Left renal pelvis (tissue), 4 donors: ENCODE data around the gene LGR6. TPM values are rescaled to one million over a fixed set of nuclear protein-coding genes. Genes with fewer than 3 reads are reported as not detected.
"Not testable (repeated sequence)": the region's sequence is repeated elsewhere in the genome, so short reads cannot be mapped to it uniquely, and the experiment has no call there.

Source experiments
- DNase-seq, 4 donors: peaks; one replicate each; pipeline ENCODE4 v3.0.0-alpha.2; 2013; ENCODE audit warnings: low read depth in 4 of 4, low spot score in 3 of 4
- polyA plus RNA-seq, 4 donors: library from polyadenylated mRNA; unstranded; fragments of 120-200 nt; gene quantifications; one replicate each; pipeline ENCODE4 v1.2.1, GENCODE V29; 2013; ENCODE audit not compliant: insufficient read length in 4 of 4

The LGR6 gene
- polyA plus RNA-seq, 4 donors = 0.76 to 1.4 (median 0.82) TPM

DNA sequence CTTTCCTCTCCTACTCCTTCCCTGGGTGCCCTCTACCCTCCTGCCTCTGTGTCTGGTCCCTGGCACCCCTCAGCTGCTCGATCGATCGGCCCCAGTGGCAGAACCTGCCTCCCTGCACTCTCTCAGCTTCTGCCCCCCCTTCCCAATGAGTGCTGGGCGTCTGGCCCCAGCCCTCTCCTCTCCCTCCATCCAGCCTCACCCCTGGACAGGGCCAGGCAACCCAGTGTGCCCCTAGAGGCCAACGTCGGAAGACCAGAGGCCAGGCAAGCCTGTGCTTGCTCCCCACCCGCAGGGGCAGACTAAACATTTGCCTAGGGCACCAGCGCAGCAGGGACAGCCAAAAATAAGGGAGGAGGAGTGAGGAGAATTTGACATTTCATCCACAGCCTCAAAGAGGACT is 43.5 kb downstream of the LGR6 start:
- DNase-seq = no peak

GRCh38 chr1:202238914-202239313 is 45.3 kb downstream of the LGR6 start:
- no peak for DNase-seq

DNA sequence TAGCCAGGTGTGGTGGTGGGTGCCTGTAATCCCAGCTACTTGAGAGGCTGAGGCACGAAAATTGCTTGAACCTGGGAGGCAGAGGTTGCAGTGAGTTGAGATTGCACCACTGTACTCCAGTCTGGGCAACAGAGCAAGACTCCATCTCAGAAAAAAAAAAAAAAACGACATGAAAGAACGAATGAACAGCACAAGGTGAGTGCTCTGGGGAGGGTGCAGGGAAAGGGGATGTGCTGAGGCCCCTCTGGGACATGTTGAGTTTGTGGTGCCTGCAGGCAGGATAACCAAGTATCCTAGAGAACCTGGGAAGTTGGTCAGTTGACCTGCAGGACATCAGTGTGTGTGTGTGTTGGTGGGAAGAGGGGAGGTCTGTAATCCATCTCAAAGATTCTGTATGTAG is 46.6 kb downstream of the LGR6 start:
- not testable (repeated sequence) for DNase-seq

DNA sequence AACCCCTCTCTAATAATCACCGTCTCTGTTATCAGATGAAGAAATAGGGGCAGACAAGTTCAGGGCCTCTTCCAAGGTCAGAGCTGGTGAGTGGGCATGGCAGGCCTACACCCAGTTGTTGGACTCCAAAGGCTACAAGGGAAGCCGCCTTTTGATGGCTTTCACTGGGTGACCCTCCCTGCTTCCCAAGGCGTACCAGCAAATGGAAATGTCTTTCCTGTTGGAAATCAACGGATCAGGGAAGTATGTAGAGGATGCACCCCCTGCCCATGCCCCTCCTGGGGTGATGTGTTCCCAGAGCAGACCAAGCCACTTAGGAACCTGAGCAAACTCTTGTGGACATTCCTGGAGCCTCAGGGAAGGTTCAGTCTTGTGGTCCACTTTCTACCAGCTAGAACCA is 47.4 kb downstream of the LGR6 start:
- DNase-seq = no peak

GRCh38 chr1:202241376-202242079 is 47.9 kb downstream of the LGR6 start:
- DNase-seq = no peak

DNA sequence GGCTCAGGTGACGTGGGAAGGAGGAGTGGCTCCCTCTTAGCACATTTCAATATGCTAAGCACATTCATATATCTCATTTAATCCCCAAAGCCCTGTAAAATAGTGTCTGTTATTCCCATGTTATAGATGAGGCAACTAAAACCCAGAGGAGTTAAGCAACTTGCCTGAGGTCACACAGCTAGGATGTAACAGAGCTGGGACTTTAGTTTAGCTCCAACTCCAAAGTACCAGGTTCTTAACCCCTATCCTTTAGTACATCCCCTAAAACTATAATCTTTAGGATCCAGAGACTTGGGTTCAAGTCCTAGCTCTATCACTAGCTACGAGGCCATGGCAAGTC is 48.5 kb downstream of the LGR6 start:
- DNase-seq = no peak

- no peak for DNase-seq
These were observed 49.4 kb downstream of the LGR6 start for GRCh38 chr1:202243006-202243405.

DNA sequence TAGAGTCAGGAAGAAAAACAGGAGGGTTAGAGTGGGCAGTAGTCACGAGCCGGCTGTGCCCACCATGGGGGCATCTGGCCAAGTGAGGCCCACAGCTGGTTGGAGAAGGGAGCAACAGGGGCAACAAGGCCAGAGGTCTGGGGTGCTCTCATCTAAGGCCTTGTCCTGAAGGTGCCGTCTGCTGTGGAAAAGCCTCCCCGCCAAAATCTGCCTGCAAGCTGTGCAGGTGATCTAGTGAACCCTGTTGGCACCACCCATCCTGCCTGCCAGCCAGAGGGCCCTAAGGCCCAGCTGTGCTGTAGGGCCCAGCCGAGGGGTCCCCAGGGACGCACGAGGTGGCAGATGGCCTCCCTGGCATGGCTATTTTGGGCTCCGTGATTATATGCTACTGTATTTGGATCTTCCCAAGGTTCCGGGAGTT is 51.3 kb downstream of the LGR6 start:
- no peak for DNase-seq

GRCh38 chr1:202245391-202245790 is 51.8 kb downstream of the LGR6 start:
- DNase-seq = no peak

DNA sequence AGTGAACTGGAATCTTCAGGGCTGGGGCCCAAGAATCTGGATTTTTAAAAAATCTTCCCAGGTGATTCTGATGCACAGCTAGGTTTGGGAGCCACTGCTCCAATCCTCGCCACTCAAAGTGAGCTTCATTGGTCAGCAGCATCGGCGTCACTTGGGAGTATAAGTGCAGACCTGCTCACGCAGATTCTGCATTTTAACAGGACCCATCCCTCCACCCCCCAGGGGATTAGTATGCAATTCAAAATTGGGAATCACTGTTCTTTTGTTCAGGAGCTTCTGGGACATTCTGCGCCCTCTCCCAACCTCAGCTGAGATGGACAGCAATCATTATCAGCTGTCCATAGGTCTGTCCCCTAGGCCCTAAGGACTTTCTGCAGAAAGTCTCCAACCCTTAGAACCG is 53.5 kb downstream of the LGR6 start:
- DNase-seq = no peak

DNA sequence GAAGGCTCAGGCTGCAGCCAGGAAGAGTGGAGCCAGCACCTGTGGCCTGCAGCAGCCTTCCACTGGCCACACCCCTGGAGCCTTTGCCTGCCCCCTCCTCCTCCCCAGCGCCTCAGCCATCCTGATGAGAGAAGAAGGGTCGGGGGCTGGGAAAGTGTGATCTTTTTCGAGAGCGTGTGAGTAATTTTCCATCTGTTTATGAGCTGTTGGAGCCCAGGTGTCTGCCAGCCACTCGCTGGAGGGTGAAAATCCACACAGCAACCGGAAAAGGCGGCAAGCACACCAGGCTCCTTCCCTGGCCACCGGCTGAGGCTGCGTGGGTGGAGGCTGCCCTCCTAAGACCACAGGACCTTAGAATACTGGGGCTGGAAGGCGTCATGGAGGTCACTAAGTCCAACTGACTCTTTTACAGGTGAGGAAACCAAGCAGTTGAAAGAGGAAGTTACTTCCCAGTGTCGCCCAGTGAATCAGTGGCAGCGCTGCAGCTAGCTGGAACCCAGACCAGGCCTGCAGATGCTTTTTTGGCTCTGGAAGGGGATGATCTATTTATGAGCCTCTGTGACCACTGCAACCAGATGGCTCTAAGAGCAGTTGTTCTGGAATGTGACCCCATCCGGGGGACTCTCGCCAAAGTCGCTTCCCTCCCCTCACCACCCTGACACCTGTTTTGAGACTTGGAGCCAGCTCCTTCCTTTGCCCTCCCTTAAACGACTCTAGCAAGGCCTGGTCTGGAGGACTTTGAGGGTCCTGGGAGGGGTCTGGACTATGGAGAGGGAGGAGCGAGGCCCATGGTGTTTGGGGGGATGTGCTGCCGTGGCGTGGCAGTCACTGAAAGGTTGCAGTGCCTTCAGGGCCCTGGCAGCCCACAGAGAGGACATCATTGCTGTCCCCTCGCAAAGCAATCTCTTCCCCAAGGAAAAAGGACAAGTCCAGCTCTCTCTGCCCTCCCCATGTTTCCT is 54.5 kb downstream of the LGR6 start:
- DNase-seq = no peak

GRCh38 chr1:202248861-202249260 is 55.3 kb downstream of the LGR6 start:
- DNase-seq = no peak

GRCh38 chr1:202249436-202249835 is 55.8 kb downstream of the LGR6 start:
- no peak for DNase-seq

DNA sequence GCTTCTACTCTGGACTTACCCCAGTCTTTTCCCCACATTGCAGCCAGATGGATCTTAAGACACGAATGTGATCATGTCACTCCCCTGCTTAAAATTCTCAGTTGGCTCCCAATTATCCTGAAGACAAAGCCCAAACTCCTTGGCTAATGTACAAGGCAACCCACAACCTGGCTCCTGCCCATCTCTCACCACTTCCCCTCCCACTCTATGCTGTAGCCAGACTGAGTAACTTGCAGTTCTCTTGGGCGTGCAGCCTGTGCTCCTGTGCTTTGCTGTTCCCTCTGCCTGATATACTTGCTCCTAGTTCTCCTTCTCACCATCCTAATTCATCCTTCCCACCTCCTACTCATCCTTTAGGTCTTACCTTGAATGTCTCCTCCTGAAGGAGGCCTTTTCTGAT is 56.2 kb downstream of the LGR6 start:
- DNase-seq = no peak

- no peak for DNase-seq
These were observed 57.4 kb downstream of the LGR6 start for GRCh38 chr1:202250982-202251381.

GRCh38 chr1:202251424-202252256 is 58.0 kb downstream of the LGR6 start:
- DNase-seq = no peak

DNA sequence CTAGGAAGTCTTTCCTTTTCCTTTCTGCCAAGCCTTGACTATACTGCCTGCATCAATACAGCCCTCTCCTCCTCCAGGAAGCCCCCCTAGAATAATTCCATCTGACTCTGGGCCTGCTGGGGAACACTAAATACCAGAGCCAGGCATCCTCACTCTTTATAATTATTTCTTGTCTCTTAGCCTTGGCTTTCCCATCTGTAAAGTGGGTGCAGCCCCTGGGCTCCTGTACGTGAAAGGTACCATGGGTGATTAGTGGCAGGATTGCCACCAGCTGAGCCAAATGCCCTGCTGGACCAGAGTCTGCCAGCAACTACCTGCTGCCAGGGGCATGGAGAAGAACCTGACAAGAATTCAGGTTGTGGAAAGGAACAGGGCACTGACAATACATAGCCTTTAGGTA is 58.7 kb downstream of the LGR6 start:
- no peak for DNase-seq

- DNase-seq = no peak
These were observed 61.1 kb downstream of the LGR6 start for GRCh38 chr1:202254454-202255252.

DNA sequence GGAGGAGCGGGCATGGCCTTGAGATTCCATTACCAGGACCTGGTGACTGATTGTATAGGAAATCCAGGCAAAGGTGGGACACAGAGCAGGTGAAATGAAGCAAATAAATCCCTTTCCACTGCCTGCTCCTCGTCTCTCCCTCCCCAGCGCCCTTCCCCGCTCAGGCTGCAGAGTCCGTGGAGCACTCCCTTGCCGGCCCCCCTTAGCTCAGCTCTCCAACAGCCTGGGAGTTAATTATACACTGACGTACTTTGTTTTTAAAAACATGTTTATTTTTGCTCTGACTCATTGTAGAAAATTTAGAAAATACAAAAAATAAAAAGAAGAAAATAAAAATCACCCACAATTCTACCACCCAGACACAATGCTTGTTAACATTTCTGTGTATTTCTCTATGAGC is 61.7 kb downstream of the LGR6 start:
- DNase-seq = no peak

- DNase-seq = no peak
These were observed 66.1 kb downstream of the LGR6 start for GRCh38 chr1:202259705-202260104.
